ENCODE measurements around the gene HMCN1. TPM values are rescaled to one million over a fixed set of nuclear protein-coding genes. Genes with fewer than 3 reads are reported as not detected.

The HMCN1 gene
- polyA plus RNA-seq, 1 of the 3 experiments (the other 2 are of a cell fraction) = 59.5 TPM

GRCh38 chr1:185686821-185687778 is 47.1 kb upstream of the HMCN1 start:
- TF ChIP-seq GABPA (IDR thresholded peaks at IDR 0.05; ENCODE audit: low read depth) (no peak), FOXJ3 (CRISPR knock-in tag; IDR thresholded peaks at IDR 0.05) (no peak), TCF12 (IDR thresholded peaks at IDR 0.05) (no peak), ZBTB33 (IDR thresholded peaks at IDR 0.05; ENCODE audit: borderline replicate concordance, low read depth) (no peak), ELF1 (IDR thresholded peaks at IDR 0.05) (no peak), CTCF (IDR thresholded peaks at IDR 0.05) (no peak), FOXM1 (IDR thresholded peaks at IDR 0.05; ENCODE audit: low read depth) (no peak), EP300 (IDR thresholded peaks at IDR 0.05; ENCODE audit: borderline replicate concordance in 1 of 2, low read depth in 1 of 2, low read length in 1 of 2) (no peak), EZH2phosphoT487 (IDR thresholded peaks at IDR 0.05; ENCODE audit: borderline replicate concordance, low read depth) (no peak), MEF2A (IDR thresholded peaks at IDR 0.05; ENCODE audit: borderline replicate concordance, low read depth) (no peak), RCOR1 (IDR thresholded peaks at IDR 0.05; ENCODE audit: low read length) (no peak)
- Histone ChIP-seq H3K4me1 (ENCODE audit: control insufficient read depth in 1 of 2, insufficient read depth in 2 of 2, low read depth in 1 of 2, low read length in 1 of 2) (peaks cover 0 to 35% of the 10 kb centered on the region in 2 experiments; a peak in 1 of 4 replicates), H2AFZ (ENCODE audit: low read depth) (no peak overlapping the region), H3K27me3 (ENCODE audit: insufficient read depth) (no peaks in the 10 kb centered on the region), H3K9ac (no peak overlapping the region), H3K27ac (ENCODE audit: low read depth in 2 of 2, low read length in 1 of 2) (no peak overlapping the region), H3F3A (replicated peaks; ENCODE audit: insufficient read depth) (no peaks in the 10 kb centered on the region), H3K4me3 (ENCODE audit: low read depth in 2 of 2, low read length in 1 of 2) (no peak overlapping the region), H3K36me3 (replicated peaks in 1 of 2; ENCODE audit: control insufficient read depth in 1 of 2, insufficient read depth in 2 of 2, low read length in 1 of 2) (no peaks in the 10 kb centered on the region), H3K79me2 (ENCODE audit: insufficient read depth) (no peaks in the 10 kb centered on the region), H3K4me2 (no peak overlapping the region), H3K9me3 (no peaks in the 10 kb centered on the region), H3K9me2 (no peaks in the 10 kb centered on the region), H4K20me1 (ENCODE audit: insufficient read depth) (no peaks in the 10 kb centered on the region)
- DNase-seq = no peak
- POLR2A ChIA-PET = no interaction called here
- CTCF ChIA-PET = no interaction called here

GRCh38 chr1:185690527-185690926 is 43.7 kb upstream of the HMCN1 start:
- no peak overlapping the region for H2AFZ ChIP-seq (ENCODE audit: low read depth)
- no peaks in the 10 kb centered on the region for H3K27me3 ChIP-seq (ENCODE audit: insufficient read depth)
- peaks cover 0 to 43% of the 10 kb centered on the region in 2 experiments; a peak in 2 of 4 replicates for H3K4me1 ChIP-seq (ENCODE audit: control insufficient read depth in 1 of 2, insufficient read depth in 2 of 2, low read depth in 1 of 2, low read length in 1 of 2)
- ChIA-PET POLR2A (no interaction called here), CTCF (no interaction called here)
- peaks cover 0 to 4% of the 10 kb centered on the region in 2 experiments for H3K36me3 ChIP-seq (replicated peaks in 1 of 2; ENCODE audit: control insufficient read depth in 1 of 2, insufficient read depth in 2 of 2, low read length in 1 of 2)
- H3K9ac ChIP-seq = no peak overlapping the region
- H3K9me2 ChIP-seq = no peaks in the 10 kb centered on the region
- H3K79me2 ChIP-seq (ENCODE audit: insufficient read depth) = no peaks in the 10 kb centered on the region
- no peak overlapping the region for H3K27ac ChIP-seq (ENCODE audit: low read depth in 2 of 2, low read length in 1 of 2)
- H3F3A ChIP-seq (replicated peaks; ENCODE audit: insufficient read depth) = no peaks in the 10 kb centered on the region
- H3K4me2 ChIP-seq = no peak overlapping the region
- no peaks in the 10 kb centered on the region for H3K9me3 ChIP-seq
- 23% methylated on average over 2 of the region's 2 CpGs for WGBS (ENCODE audit: low lambda C conversion rate)
- no peaks in the 10 kb centered on the region for H4K20me1 ChIP-seq (ENCODE audit: insufficient read depth)
- no peak for DNase-seq
- no peak overlapping the region for H3K4me3 ChIP-seq (ENCODE audit: low read depth in 2 of 2, low read length in 1 of 2)
- TF ChIP-seq MAX (IDR thresholded peaks at IDR 0.05; ENCODE audit: low read depth) = no peak
- no peak for TF ChIP-seq POLR2AphosphoS5 (IDR thresholded peaks at IDR 0.05; ENCODE audit: low read depth, low read length)
- TF ChIP-seq EZH2phosphoT487 (IDR thresholded peaks at IDR 0.05; ENCODE audit: borderline replicate concordance, low read depth) = no peak
- no peak for TF ChIP-seq EP300 (IDR thresholded peaks at IDR 0.05; ENCODE audit: borderline replicate concordance in 1 of 2, low read depth in 1 of 2, low read length in 1 of 2)
- no peak for TF ChIP-seq SMC3 (IDR thresholded peaks at IDR 0.05; ENCODE audit: low read depth, low read length)
- no peak for TF ChIP-seq MXI1 (IDR thresholded peaks at IDR 0.05; ENCODE audit: low read depth, low read length)
- TF ChIP-seq RAD21 (IDR thresholded peaks at IDR 0.05; ENCODE audit: low read length) = no peak
- TF ChIP-seq NFIC (IDR thresholded peaks at IDR 0.05; ENCODE audit: borderline replicate concordance) = no peak
- no peak for TF ChIP-seq FOXJ3 (CRISPR knock-in tag; IDR thresholded peaks at IDR 0.05)
- TF ChIP-seq TCF12 (IDR thresholded peaks at IDR 0.05) = no peak
- no peak for TF ChIP-seq FOSL2 (IDR thresholded peaks at IDR 0.05; ENCODE audit: borderline replicate concordance, low read depth)
- no peak for TF ChIP-seq ELF1 (IDR thresholded peaks at IDR 0.05)
- no peak for TF ChIP-seq GATA2 (CRISPR knock-in tag; IDR thresholded peaks at IDR 0.05)
- no peak for TF ChIP-seq MEF2A (IDR thresholded peaks at IDR 0.05; ENCODE audit: borderline replicate concordance, low read depth)
- no peak for TF ChIP-seq ZBTB33 (IDR thresholded peaks at IDR 0.05; ENCODE audit: borderline replicate concordance, low read depth)
